Measurements from ENCODE around the gene SLC8B1. TPM values are rescaled to one million over a fixed set of nuclear protein-coding genes. Genes with fewer than 3 reads are reported as not detected.
A peak's percentile ranks its signal among the peaks of the same experiment; 100 is the strongest.

Gene SLC8B1
- total RNA-seq, 1 donor from 2014 or later, result 3.0 TPM

- TF ChIP-seq EZH2phosphoT487 (IDR thresholded peaks at IDR 0.05) (no peak), CTCF (IDR thresholded peaks at IDR 0.05) (no peak)
- Histone ChIP-seq H3K27me3 (no peaks in the 10 kb centered on the region), H2AFZ (replicated peaks) (no peak overlapping the region), H3K4me3 (no peak overlapping the region), H3K79me2 (ENCODE audit: low read depth) (no peaks in the 10 kb centered on the region), H3K4me1 (peaks cover 21% of the 10 kb centered on the region), H3K4me2 (peak overlapping the region; percentile 35), H3K36me3 (no peaks in the 10 kb centered on the region), H3K9ac (no peak overlapping the region), H3K27ac (no peak overlapping the region), H3K9me3 (ENCODE audit: low read depth) (no peaks in the 10 kb centered on the region), H4K20me1 (ENCODE audit: low read depth) (no peaks in the 10 kb centered on the region), H3F3A (ENCODE audit: low read depth) (peaks cover 29% of the 10 kb centered on the region)
- peaks cover 4% of the 10 kb centered on the region for H3K36me3 Mint-ChIP-seq
- peak overlapping the region; percentile 76 for H3K27ac Mint-ChIP-seq
- H3K4me1 Mint-ChIP-seq, result peaks cover 21% of the 10 kb centered on the region
- H3K4me3 Mint-ChIP-seq, result no peak overlapping the region
- DNase-seq (ENCODE audit: low spot score), result no peak
- H3K9me3 Mint-ChIP-seq, result no peaks in the 10 kb centered on the region
- H3K27me3 Mint-ChIP-seq (ENCODE audit: insufficient read depth, low read depth), result peaks cover 2% of the 10 kb centered on the region
Measured at GRCh38 chr12:113306382-113306781, 28.5 kb downstream of the SLC8B1 start.

GRCh38 chr12:113305281-113305856 lies 29.5 kb downstream of the SLC8B1 start:
- peaks cover 24% of the 10 kb centered on the region for H3K4me1 Mint-ChIP-seq
- Histone ChIP-seq H3F3A (ENCODE audit: low read depth) (peaks cover 29% of the 10 kb centered on the region), H3K79me2 (ENCODE audit: low read depth) (no peaks in the 10 kb centered on the region), H2AFZ (replicated peaks) (no peak overlapping the region), H4K20me1 (ENCODE audit: low read depth) (no peaks in the 10 kb centered on the region), H3K36me3 (no peaks in the 10 kb centered on the region), H3K4me1 (peaks cover 21% of the 10 kb centered on the region), H3K27ac (no peak overlapping the region), H3K9ac (no peak overlapping the region), H3K9me3 (ENCODE audit: low read depth) (no peaks in the 10 kb centered on the region), H3K4me2 (no peak overlapping the region), H3K4me3 (no peak overlapping the region), H3K27me3 (no peaks in the 10 kb centered on the region)
- no peaks in the 10 kb centered on the region for H3K9me3 Mint-ChIP-seq
- H3K27me3 Mint-ChIP-seq (ENCODE audit: insufficient read depth, low read depth), result peaks cover 2% of the 10 kb centered on the region
- DNase-seq (ENCODE audit: low spot score), result no peak
- no peak for TF ChIP-seq CTCF (IDR thresholded peaks at IDR 0.05)
- TF ChIP-seq EZH2 (IDR thresholded peaks at IDR 0.05), result no peak
- no peak for TF ChIP-seq EZH2phosphoT487 (IDR thresholded peaks at IDR 0.05)
- no peak overlapping the region for H3K4me3 Mint-ChIP-seq
- no peak overlapping the region for H3K27ac Mint-ChIP-seq
- H3K36me3 Mint-ChIP-seq, result peaks cover under 1% of the 10 kb centered on the region

- Histone ChIP-seq H3K36me3 (no peaks in the 10 kb centered on the region), H3K9ac (no peak overlapping the region), H3K9me3 (ENCODE audit: low read depth) (no peaks in the 10 kb centered on the region), H3K4me2 (peak overlapping the region; percentile 33), H3K4me1 (peaks cover 28% of the 10 kb centered on the region), H3K27ac (peak overlapping the region; percentile 55), H3K4me3 (no peak overlapping the region), H3K27me3 (no peaks in the 10 kb centered on the region), H3K79me2 (ENCODE audit: low read depth) (no peaks in the 10 kb centered on the region), H3F3A (ENCODE audit: low read depth) (peaks cover 34% of the 10 kb centered on the region), H2AFZ (replicated peaks) (no peak overlapping the region), H4K20me1 (ENCODE audit: low read depth) (no peaks in the 10 kb centered on the region)
- H3K27ac Mint-ChIP-seq, result peak overlapping the region; percentile 31
- peak overlapping the region; percentile 18 for H3K4me3 Mint-ChIP-seq
- no peak for TF ChIP-seq EZH2 (IDR thresholded peaks at IDR 0.05)
- no peak for TF ChIP-seq EZH2phosphoT487 (IDR thresholded peaks at IDR 0.05)
- no peak for TF ChIP-seq CTCF (IDR thresholded peaks at IDR 0.05)
- DNase-seq (ENCODE audit: low spot score), result peak; percentile 67
- peaks cover 31% of the 10 kb centered on the region for H3K4me1 Mint-ChIP-seq
- H3K9me3 Mint-ChIP-seq, result no peaks in the 10 kb centered on the region
- no peaks in the 10 kb centered on the region for H3K36me3 Mint-ChIP-seq
- H3K27me3 Mint-ChIP-seq (ENCODE audit: insufficient read depth, low read depth), result peaks cover 7% of the 10 kb centered on the region
Measured at GRCh38 chr12:113302886-113303640, 31.8 kb downstream of the SLC8B1 start.
